Measurements from ENCODE around the gene TMEM218. TPM values are rescaled to one million over a fixed set of nuclear protein-coding genes. Genes with fewer than 3 reads are reported as not detected.

The TMEM218 gene
- total RNA-seq, 1 experiment from 2014 or later = 17.9 TPM

DNA sequence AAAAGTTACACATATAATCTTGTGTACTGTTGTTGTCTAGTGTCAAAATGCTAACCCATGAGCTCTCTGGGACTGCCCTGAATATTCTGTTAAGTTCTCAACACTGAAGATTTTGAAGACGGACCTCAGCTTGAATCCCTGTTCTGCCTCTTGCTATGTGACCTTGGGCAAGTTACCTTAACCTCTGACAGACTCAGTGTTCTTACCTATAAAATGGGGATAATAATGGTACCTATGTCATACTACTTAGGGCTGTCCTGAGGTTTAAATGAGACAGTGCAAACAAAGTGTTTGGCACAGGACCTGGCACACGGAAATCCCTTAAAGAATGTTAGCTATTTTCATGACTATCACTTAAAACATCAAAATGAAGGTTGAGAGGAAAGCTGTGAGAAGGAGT is 11.3 kb downstream of the TMEM218 start:
- Histone ChIP-seq H2AFZ (ENCODE audit: low read depth, low read length, poor library complexity, severe bottlenecking) (no peak overlapping the region), H3K36me3 (ENCODE audit: control insufficient read depth in 1 of 2, insufficient read depth in 2 of 2, low read length in 2 of 2) (peaks cover 0 to 8% of the 10 kb centered on the region in 2 experiments; a peak in 1 of 4 replicates), H3K79me2 (ENCODE audit: insufficient read depth, low read length) (no peaks in the 10 kb centered on the region), H3K27ac (ENCODE audit: low read depth, low read length) (no peak overlapping the region), H3K4me3 (replicated peaks in 1 of 2; ENCODE audit: low read depth in 1 of 2, low read length in 2 of 2) (no peak overlapping the region), H3K4me2 (ENCODE audit: low read length) (no peak overlapping the region), H3K9me2 (ENCODE audit: insufficient read depth) (no peaks in the 10 kb centered on the region), H3K4me1 (ENCODE audit: control insufficient read depth in 1 of 2, insufficient read depth in 2 of 2, low read length in 2 of 2) (no peaks in the 10 kb centered on the region), H3K9ac (ENCODE audit: low read length) (no peak overlapping the region), H3K27me3 (ENCODE audit: insufficient read depth, low read length) (no peaks in the 10 kb centered on the region), H3K9me3 (ENCODE audit: control insufficient read depth in 1 of 2, insufficient read depth in 1 of 2, low read depth in 1 of 2, low read length in 2 of 2) (no peaks in the 10 kb centered on the region), H4K20me1 (ENCODE audit: insufficient read depth) (no peaks in the 10 kb centered on the region)
- intact Hi-C loops (cut with micrococcal nuclease) = no loop called here
- TF ChIP-seq, protein P1, sequence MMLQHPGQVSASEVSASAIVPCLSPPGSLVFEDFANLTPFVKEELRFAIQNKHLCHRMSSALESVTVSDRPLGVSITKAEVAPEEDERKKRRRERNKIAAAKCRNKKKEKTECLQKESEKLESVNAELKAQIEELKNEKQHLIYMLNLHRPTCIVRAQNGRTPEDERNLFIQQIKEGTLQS (IDR thresholded peaks at IDR 0.05) = no peak
- TF ChIP-seq FOSL1 (IDR thresholded peaks at IDR 0.05; ENCODE audit: low read depth) (no peak), CBX3 (IDR thresholded peaks at IDR 0.05; ENCODE audit: low read depth) (no peak), EZH2 (IDR thresholded peaks at IDR 0.05) (no peak), CEBPB (IDR thresholded peaks at IDR 0.05; ENCODE audit: low read depth) (no peak), POLR2AphosphoS5 (IDR thresholded peaks at IDR 0.05; ENCODE audit: low read depth, low read length) (no peak), SIN3A (IDR thresholded peaks at IDR 0.05; ENCODE audit: low read depth) (no peak), EGR1 (IDR thresholded peaks at IDR 0.05; ENCODE audit: low read depth) (no peak), ZFX (IDR thresholded peaks at IDR 0.05) (no peak), POLR2A (IDR thresholded peaks at IDR 0.05; ENCODE audit: borderline replicate concordance, extremely low read depth, insufficient read depth, insufficient read length) (no peak), EZH2phosphoT487 (IDR thresholded peaks at IDR 0.05; ENCODE audit: borderline replicate concordance) (no peak), SP1 (IDR thresholded peaks at IDR 0.05; ENCODE audit: low read depth) (no peak), ZNF274 (IDR thresholded peaks at IDR 0.05; ENCODE audit: low read depth, low read length) (no peak), SRF (IDR thresholded peaks at IDR 0.05; ENCODE audit: low read depth) (no peak), JUND (IDR thresholded peaks at IDR 0.05) (no peak), TCF7L2 (IDR thresholded peaks at IDR 0.05; ENCODE audit: borderline replicate concordance, extremely low read depth, insufficient read depth, insufficient read length) (no peak)
- TF ChIP-seq, protein P2, sequence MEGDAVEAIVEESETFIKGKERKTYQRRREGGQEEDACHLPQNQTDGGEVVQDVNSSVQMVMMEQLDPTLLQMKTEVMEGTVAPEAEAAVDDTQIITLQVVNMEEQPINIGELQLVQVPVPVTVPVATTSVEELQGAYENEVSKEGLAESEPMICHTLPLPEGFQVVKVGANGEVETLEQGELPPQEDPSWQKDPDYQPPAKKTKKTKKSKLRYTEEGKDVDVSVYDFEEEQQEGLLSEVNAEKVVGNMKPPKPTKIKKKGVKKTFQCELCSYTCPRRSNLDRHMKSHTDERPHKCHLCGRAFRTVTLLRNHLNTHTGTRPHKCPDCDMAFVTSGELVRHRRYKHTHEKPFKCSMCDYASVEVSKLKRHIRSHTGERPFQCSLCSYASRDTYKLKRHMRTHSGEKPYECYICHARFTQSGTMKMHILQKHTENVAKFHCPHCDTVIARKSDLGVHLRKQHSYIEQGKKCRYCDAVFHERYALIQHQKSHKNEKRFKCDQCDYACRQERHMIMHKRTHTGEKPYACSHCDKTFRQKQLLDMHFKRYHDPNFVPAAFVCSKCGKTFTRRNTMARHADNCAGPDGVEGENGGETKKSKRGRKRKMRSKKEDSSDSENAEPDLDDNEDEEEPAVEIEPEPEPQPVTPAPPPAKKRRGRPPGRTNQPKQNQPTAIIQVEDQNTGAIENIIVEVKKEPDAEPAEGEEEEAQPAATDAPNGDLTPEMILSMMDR (IDR thresholded peaks at IDR 0.05 in 2 of 3, conservative IDR thresholded peaks at IDR 0.05 in 1 of 3; ENCODE audit: borderline replicate concordance in 1 of 3, insufficient read depth in 1 of 3, low read depth in 2 of 3, low read length in 2 of 3) = no peak
- TF ChIP-seq, protein P3, sequence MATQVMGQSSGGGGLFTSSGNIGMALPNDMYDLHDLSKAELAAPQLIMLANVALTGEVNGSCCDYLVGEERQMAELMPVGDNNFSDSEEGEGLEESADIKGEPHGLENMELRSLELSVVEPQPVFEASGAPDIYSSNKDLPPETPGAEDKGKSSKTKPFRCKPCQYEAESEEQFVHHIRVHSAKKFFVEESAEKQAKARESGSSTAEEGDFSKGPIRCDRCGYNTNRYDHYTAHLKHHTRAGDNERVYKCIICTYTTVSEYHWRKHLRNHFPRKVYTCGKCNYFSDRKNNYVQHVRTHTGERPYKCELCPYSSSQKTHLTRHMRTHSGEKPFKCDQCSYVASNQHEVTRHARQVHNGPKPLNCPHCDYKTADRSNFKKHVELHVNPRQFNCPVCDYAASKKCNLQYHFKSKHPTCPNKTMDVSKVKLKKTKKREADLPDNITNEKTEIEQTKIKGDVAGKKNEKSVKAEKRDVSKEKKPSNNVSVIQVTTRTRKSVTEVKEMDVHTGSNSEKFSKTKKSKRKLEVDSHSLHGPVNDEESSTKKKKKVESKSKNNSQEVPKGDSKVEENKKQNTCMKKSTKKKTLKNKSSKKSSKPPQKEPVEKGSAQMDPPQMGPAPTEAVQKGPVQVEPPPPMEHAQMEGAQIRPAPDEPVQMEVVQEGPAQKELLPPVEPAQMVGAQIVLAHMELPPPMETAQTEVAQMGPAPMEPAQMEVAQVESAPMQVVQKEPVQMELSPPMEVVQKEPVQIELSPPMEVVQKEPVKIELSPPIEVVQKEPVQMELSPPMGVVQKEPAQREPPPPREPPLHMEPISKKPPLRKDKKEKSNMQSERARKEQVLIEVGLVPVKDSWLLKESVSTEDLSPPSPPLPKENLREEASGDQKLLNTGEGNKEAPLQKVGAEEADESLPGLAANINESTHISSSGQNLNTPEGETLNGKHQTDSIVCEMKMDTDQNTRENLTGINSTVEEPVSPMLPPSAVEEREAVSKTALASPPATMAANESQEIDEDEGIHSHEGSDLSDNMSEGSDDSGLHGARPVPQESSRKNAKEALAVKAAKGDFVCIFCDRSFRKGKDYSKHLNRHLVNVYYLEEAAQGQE (IDR thresholded peaks at IDR 0.05; ENCODE audit: low read depth) = no peak
- TF ChIP-seq, protein P4, sequence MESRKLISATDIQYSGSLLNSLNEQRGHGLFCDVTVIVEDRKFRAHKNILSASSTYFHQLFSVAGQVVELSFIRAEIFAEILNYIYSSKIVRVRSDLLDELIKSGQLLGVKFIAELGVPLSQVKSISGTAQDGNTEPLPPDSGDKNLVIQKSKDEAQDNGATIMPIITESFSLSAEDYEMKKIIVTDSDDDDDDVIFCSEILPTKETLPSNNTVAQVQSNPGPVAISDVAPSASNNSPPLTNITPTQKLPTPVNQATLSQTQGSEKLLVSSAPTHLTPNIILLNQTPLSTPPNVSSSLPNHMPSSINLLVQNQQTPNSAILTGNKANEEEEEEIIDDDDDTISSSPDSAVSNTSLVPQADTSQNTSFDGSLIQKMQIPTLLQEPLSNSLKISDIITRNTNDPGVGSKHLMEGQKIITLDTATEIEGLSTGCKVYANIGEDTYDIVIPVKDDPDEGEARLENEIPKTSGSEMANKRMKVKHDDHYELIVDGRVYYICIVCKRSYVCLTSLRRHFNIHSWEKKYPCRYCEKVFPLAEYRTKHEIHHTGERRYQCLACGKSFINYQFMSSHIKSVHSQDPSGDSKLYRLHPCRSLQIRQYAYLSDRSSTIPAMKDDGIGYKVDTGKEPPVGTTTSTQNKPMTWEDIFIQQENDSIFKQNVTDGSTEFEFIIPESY (IDR thresholded peaks at IDR 0.05; ENCODE audit: extremely low read depth, insufficient replicate concordance, low read length) = no peak
- TF ChIP-seq, protein P5, sequence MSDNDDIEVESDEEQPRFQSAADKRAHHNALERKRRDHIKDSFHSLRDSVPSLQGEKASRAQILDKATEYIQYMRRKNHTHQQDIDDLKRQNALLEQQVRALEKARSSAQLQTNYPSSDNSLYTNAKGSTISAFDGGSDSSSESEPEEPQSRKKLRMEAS (IDR thresholded peaks at IDR 0.05) = no peak
- no peak for ATAC-seq
- CTCF ChIA-PET = no interaction called here
- RAD21 ChIA-PET (ENCODE audit: low non-redundant PET in 1 of 2, low total read pairs in 2 of 2, uncharacterized antibody in 2 of 2, unreplicated experiment in 2 of 2) = no interaction called here
- BruUV-seq (replicated peaks) = no TSS peak
- POLR2A ChIA-PET = no interaction called here
- no peak for DNase-seq (ENCODE audit: low read depth, low spot score)

All from HCT116 (cell line).